ENCODE measurements around the gene KIF21B.

KIF21B gene

DNA sequence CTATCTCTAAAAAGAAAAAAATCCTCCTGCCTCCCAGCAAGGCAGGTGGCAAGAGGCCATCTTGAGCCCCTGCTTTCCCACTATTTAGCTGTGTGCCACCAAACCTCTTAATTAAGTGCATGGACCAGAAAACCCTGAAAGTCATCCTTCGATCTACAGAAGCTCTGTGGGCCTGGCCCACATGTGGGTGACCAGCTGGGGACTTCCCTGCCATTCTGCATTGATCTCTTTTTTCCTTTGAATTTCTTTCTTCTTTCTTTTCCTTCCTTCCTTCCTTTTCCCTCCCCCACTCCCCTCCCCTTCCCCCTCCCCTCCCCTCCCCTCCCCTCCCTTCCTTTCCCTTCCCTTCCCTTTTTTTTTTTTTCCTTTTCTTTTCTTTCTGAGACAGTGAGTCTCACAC lies 38.0 kb downstream of the KIF21B start:
- no peak overlapping the region for H3K4me3 ChIP-seq (ENCODE audit: low read length)
- TF ChIP-seq ZNF274 (IDR thresholded peaks at IDR 0.05; ENCODE audit: low read depth, low read length), result no peak

DNA sequence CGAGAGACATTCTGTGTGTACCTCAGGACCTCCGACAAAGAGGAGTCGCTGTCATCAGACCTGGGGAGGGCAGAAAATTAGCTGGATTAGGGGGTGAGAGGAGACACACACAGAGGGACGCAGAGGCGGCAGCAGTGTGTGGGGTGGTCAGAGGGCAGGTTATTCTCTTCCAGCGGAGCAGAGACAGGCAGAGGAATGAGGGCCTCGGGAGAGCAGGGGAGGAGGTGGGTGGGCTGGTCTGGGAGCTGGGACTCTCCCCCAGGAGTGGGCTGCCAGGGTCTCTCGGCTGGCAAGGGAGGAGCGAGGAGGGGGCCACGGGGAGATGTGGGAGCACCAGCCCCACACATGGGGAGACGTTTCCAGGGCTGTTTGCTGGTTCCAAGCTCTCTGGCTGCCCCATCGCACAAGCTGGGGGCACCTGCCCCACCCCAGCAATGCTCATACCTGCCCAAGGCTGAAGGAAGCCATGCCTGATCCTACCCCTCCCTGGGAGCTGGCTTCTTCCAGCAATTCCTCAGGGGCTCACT lies 40.4 kb downstream of the KIF21B start:
- H3K4me3 ChIP-seq (ENCODE audit: low read length), result no peak overlapping the region
- TF ChIP-seq ZNF274 (IDR thresholded peaks at IDR 0.05; ENCODE audit: low read depth, low read length), result no peak

DNA sequence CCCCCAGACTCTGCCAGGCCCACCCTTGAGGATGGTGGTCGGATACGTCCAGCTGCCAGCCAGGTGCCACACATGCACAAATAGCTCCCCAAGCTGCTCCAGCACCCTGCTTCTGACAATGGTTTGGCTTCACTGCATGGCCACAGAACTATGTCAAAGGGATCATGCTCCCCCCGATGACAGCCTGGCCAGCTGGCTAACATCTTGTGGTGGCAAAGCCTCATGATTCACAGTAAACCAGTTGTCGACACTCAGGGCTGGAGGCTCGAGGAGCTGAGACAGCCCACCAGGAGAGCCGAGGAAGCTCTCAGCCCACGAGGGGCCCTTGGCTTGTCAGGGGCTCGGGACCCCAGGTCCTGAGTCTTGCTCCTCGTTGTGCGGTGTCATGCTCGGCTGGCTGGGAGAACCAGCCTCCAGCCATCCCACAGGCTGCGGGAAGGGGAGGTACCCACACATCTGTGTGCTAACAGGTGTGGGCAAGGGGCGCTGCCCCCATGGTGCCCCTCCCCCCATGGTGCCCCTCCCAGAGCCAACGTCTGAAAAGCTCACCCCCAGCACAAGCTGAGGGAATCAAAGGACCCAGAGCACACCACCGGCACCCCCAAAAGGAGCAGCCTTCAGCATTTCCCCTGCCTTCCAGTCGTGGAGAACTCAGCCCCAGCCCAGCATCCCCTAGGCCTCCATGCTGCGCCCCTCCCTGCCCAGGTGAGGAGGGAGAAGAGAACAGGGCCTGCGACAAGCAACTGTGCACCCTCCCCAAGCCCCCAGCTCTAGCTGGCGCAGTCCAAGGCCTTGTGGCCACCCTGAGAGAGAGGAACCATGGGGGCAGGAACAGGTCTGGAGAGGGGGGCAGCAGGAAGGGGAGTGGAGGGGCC lies 41.2 kb downstream of the KIF21B start:
- no peak for TF ChIP-seq ZNF274 (IDR thresholded peaks at IDR 0.05; ENCODE audit: low read depth, low read length)
- H3K4me3 ChIP-seq (ENCODE audit: low read length), result no peak overlapping the region

DNA sequence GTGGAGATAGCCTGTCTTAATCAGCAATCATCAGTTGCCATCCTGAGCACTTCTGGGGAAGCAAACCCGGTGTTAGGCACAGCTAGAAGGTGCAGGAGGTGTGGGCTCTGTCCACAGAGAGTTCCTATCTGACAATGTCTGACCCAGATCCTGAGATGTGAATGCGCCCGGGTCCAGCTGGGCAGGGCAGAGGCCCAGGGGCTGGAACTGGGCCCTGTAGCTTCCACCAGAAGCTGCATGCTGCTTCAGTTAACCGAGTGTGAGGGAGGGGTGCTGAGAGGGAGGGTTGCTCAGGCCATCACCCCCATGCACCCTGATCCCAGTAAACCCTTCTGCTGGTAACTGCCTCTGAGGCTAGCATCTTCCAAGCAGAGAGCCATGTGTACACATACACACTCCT lies 42.2 kb downstream of the KIF21B start:
- no peak overlapping the region for H3K4me3 ChIP-seq (ENCODE audit: low read length)
- no peak for TF ChIP-seq ZNF274 (IDR thresholded peaks at IDR 0.05; ENCODE audit: low read depth, low read length)

DNA sequence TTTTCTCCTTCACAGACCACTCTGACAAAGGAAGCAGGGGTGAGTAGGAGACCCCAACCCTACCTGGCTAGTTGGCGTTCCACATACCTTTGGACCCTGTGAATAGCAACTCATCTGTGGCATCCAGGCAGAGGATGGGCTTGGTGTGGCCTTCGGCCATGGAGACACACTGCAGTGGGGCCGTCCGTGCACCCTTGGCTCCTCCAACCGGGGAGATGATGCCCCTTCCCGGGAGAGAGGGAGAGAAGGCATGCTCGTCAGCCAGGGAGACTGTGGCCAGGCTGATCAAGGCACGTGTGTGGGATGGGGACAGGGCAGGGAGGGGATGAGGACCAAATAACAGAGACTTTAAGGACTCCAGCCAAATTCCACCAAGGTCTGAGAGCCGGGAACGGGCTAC lies 42.6 kb downstream of the KIF21B start:
- no peak for TF ChIP-seq ZNF274 (IDR thresholded peaks at IDR 0.05; ENCODE audit: low read depth, low read length)
- no peak overlapping the region for H3K4me3 ChIP-seq (ENCODE audit: low read length)

DNA sequence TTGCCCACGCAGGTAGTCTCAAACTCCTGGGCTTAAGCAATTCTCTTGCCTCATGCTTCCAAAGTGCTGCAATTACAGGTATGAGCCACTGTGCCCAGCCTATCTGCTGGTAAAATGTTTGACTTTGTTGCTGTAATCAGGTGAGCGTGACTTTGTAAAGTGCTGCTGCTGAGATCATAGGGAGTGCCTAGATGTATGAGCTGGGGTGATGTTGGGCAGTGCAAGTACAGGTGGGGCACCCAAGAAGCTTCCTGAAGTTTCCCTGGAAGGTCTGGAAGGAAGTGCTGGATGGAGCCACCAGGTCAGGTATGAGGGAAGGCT lies 43.1 kb downstream of the KIF21B start:
- no peak for TF ChIP-seq ZNF274 (IDR thresholded peaks at IDR 0.05; ENCODE audit: low read depth, low read length)

DNA sequence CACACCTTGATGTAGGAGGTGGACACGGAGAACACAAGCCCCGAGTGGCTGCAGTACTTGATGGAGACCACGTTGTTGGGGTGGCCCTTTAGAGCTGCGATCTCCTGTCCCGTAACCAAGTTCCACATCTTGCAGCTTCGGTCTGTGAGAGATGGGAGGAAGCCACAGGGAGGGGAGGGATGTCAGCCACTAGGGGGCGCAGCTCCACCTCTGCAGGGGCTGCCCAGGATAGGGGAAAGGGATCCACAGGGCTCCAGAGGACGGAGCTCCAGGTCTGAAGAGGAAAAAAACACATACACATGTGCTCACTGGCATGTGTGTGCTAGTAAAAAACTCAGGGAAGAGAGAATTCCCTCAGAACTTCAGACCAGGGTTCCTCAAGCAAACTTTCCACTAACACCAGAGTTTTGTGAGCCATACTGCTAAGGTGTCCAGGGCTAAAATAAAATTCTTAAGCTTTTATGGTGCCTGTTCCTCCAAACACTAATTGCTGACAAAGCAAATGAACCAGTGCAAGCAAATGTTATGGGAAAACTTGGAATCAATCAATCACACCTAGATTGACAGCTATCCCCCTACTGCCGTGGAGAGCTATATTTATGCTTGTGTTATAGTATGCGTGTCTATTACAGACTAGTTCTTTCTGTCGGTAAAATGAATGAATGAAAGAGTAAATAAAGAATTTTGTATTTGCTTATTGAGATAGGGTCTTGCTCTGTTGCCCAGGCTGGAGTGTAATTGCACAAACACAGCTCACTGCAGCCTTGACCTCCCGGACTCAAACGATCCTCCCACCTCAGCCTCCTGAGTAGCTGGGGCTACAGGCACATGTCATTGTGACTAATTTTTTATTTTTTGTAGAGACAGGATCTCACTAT lies 43.7 kb downstream of the KIF21B start:
- no peak for TF ChIP-seq ZNF274 (IDR thresholded peaks at IDR 0.05; ENCODE audit: low read depth, low read length)
- H3K4me3 ChIP-seq (ENCODE audit: low read length), result no peak overlapping the region

More for the DNA sequence above, 43.1 kb downstream of the KIF21B start:
- no peak overlapping the region for H3K4me3 ChIP-seq (ENCODE audit: low read length)

DNA sequence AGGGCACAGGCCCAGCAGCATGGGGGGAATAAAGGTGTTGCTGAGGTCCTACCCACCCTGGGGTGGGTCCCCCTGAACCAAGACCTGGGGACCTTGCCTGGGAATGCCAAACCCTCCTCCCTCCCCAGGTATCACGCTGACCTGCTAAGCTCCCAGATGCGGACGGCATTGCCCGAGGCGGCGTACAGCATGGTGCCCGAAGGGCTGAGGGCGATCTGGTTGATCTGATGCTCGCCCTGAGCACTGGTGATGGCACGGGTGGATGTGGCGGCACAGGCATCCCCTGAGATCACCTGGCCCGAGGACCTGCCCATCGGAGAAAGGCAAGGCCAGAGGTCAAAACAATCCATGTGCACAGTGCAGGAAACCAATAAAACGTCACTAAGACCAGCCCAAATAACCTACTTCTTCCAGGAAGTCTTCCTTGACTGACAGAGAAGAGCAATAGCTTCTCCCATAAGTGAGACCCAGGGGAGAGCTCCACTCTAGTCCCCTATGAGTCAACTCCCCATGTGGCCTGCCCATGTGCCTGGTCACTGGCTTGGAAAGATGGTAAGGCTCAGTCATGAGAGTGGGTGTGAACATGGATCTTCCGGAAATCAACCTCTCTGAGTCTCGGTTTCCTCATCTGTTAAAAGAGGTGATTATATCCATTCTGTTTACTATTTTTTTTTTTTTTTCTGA lies 46.3 kb downstream of the KIF21B start:
- no peak overlapping the region for H3K4me3 ChIP-seq (ENCODE audit: low read length)
- no peak for TF ChIP-seq ZNF274 (IDR thresholded peaks at IDR 0.05; ENCODE audit: low read depth, low read length)

DNA sequence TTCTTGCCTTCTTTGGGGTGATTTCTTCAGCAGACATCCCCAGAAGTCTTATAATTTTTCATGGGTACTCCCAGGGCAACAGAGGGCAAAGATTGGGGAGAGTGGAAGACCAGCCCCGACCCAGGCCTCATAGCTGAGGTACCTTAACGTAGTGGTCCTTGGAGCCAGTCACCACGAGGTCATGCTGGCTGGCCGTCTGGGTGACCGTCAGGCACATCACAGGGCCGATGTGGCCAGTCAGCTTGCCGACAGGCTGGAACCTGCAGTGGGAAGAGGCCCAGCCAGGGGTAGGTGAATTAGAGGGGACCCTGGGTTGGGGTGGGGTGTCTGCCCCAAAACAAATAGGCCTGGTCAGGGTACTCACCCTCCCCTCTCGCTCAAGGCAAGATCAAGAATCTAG lies 46.9 kb downstream of the KIF21B start:
- no peak overlapping the region for H3K4me3 ChIP-seq (ENCODE audit: low read length)
- TF ChIP-seq ZNF274 (IDR thresholded peaks at IDR 0.05; ENCODE audit: low read depth, low read length), result no peak

DNA sequence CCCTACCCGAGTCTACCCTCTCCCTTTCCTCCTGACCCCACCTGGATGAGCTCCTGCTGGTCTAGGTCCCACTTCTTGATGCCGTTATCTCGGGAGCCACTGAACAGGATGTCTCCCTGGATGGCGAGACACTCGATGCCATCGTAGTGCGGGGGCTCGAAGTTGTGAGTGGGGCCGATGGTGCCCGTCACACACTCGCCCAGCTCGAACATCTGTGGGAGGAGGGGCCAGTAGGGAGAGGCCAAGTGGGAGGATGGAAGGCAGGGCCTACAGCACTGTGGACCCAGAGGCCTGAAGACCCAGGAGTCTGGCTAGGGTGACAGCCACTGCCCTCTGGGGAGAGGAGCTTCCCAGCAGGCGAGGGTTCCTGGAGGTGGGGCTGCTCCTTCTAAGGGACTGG lies 48.1 kb downstream of the KIF21B start:
- no peak for TF ChIP-seq ZNF274 (IDR thresholded peaks at IDR 0.05; ENCODE audit: low read depth, low read length)
- no peak overlapping the region for H3K4me3 ChIP-seq (ENCODE audit: low read length)

DNA sequence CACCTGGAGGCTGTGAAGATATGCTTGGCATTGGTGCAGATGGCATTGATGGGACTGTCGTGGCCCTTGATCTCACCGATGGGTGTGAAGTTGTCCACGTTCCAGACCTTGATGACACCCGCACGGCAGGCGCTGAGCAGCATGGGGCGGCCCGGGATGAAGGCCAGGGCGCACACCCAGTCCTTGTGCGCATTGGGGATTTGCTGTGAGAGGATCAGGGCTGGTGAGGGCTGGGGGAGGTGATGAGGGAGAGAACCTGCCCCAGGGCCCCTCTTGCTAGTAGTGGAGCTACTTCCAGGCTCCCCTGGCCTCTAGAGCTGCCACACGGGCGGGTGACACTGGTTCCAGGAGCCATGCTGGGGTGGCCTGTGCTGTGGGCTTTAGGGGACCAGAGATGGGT lies 48.8 kb downstream of the KIF21B start:
- TF ChIP-seq ZNF274 (IDR thresholded peaks at IDR 0.05; ENCODE audit: low read depth, low read length), result no peak
- H3K4me3 ChIP-seq (ENCODE audit: low read length), result no peak overlapping the region

DNA sequence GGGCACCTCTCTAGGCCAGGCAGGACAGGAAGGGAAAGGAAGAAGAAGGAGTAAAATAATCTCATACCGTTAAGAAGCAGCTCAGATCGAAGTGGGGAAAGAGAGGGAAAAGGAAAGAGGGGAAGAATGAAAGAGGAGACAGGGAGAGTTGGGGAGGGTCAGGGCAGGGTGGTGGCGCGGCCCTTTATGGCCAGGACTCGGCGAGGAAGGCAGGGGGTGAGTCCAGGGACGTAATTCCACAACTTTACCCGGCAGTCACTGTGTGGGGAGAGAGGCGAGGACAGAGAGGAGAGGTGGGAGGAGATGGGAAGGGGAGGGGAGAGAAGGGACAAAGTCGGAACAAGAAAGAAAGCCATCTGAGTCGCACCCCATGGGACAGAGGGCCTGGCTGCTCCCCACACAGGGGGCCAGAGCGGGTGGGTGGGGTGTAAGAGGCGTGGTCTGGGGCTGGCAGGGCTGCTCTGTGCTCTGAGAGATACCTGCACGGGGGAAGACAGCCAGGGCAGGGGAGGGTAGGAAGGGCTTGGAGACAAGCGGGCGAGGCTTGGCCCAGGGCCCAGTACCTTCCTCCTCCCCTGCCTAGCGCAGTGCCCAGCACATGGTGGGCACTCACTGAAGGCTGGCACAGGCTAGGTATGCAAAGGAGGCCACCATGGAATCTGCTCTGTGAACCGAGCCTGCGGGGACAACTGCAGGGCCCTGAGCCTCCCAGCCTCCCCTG lies 49.4 kb downstream of the KIF21B start:
- H3K4me3 ChIP-seq (ENCODE audit: low read length), result no peak overlapping the region
- TF ChIP-seq ZNF274 (IDR thresholded peaks at IDR 0.05; ENCODE audit: low read depth, low read length), result no peak

DNA sequence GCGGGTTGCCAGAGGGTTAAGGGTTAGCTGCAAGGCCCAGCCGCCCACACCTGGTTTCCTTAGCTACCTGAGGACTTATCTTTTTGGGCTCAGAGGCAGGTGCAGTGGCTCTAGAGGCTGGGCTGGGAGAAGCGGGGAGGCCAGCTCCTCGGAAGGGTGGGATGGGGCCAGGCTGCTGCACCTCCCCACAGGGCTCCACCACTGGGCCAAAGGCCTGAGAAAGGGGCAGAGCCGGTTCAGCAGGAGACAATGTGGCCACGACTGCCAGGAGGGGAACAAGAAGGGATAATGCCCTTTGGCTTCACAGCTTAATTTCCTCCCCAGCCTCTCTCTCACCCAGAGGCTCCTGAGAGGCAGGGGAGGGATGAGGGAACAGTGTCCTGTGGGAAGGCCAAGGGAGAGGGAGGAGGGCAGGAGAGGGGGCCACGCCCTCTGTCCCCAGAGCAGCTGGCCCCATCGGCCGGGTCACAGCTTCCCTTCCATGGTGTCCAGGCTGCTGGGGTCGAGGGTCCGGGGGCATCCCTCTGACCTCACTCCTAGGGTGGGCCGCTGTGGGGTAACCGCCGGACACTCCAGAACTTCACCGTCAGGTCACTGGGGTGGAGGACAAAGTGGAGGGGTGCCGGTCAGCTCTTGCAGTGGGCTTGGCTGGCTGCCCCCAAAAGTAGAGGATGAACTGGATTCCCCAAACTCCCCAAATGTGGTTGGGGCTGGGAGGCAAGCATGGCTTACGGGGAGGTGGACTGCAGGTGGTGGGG lies 50.4 kb downstream of the KIF21B start:
- TF ChIP-seq ZNF274 (IDR thresholded peaks at IDR 0.05; ENCODE audit: low read depth, low read length), result no peak
- no peak overlapping the region for H3K4me3 ChIP-seq (ENCODE audit: low read length)

Measured in GM08714 (cell line).